ENCODE data around the gene CALN1. TPM values are rescaled to one million over a fixed set of nuclear protein-coding genes. Genes with fewer than 3 reads are reported as not detected.

CALN1 gene
- total and polyA plus RNA-seq, 2 experiments from 2014 or later = 7.6 to 14.5 TPM

- Histone ChIP-seq H3F3A (replicated peaks; ENCODE audit: low read depth) (no peaks in the 10 kb centered on the region), H3K4me1 (ENCODE audit: insufficient read depth) (no peaks in the 10 kb centered on the region), H3K27ac (ENCODE audit: low read depth) (no peak overlapping the region), H3K4me3 (no peak overlapping the region), H3K27me3 (ENCODE audit: insufficient read depth) (no peaks in the 10 kb centered on the region), H3K79me2 (replicated peaks; ENCODE audit: insufficient read depth) (0 out of 2 replicates have a peak, but pooled peaks cover 3% of the 10 kb centered on the region), H2AFZ (no peak overlapping the region), H3K36me3 (ENCODE audit: insufficient read depth) (no peaks in the 10 kb centered on the region), H3K9me2 (ENCODE audit: insufficient read depth) (no peaks in the 10 kb centered on the region), H4K20me1 (replicated peaks; ENCODE audit: insufficient read depth) (no peaks in the 10 kb centered on the region), H3K4me2 (no peak overlapping the region)
- Mint-ChIP-seq H3K9me3 (no peaks in the 10 kb centered on the region), H3K4me3 (no peak overlapping the region), H3K4me1 (no peaks in the 10 kb centered on the region; the same call in 2 of the 3 replicates), H3K36me3 (ENCODE audit: low read depth) (no peaks in the 10 kb centered on the region), H3K27ac (no peak overlapping the region), H3K27me3 (ENCODE audit: insufficient read depth, low read depth, poor library complexity) (peaks cover 2% of the 10 kb centered on the region)
- TF ChIP-seq ZNF462 (CRISPR knock-in tag; IDR thresholded peaks at IDR 0.05) (no peak), EZH2phosphoT487 (IDR thresholded peaks at IDR 0.05; ENCODE audit: unreplicated experiment) (no peak), ETS1 (IDR thresholded peaks at IDR 0.05) (no peak), POLR2AphosphoS5 (IDR thresholded peaks at IDR 0.05; ENCODE audit: low read depth) (no peak), EZH2 (IDR thresholded peaks at IDR 0.05; ENCODE audit: low read depth, unreplicated experiment) (no peak), ZNF331 (CRISPR knock-in tag; IDR thresholded peaks at IDR 0.05; ENCODE audit: low read depth) (no peak), ZNF114 (CRISPR knock-in tag; IDR thresholded peaks at IDR 0.05) (no peak), STAT1 (IDR thresholded peaks at IDR 0.05; ENCODE audit: unreplicated experiment) (no peak), NANOG (IDR thresholded peaks at IDR 0.05; ENCODE audit: borderline replicate concordance) (no peak), JUNB (IDR thresholded peaks at IDR 0.05; ENCODE audit: unreplicated experiment) (no peak)
- DNase-seq (ENCODE audit: low spot score) = no peak
- ATAC-seq = no peak
These were observed 199.1 kb downstream of the CALN1 start for GRCh38 chr7:72213081-72213480.

Measured in GM23338 (cell line).